Fibroblast of pulmonary artery (primary cell): Measurements from ENCODE around the gene PCID2.
A peak's percentile ranks its signal among the peaks of the same experiment; 100 is the strongest.

Experiments
- DNase-seq: peaks from one replicate; pipeline ENCODE4 v3.0.0-alpha.2; 2010; ENCODE audit warnings: low read depth
- H3K4me3 ChIP-seq: replicated peaks from 2 replicates; pipeline ENCODE4 v1.5.1; 2011; ENCODE audit warnings: low read depth, mild to moderate bottlenecking, control low read depth, low read length, moderate library complexity
- TF ChIP-seq, protein P1 (sequence below): IDR thresholded peaks from 2 replicates; pipeline ENCODE4 v1.5.1; 2011; ENCODE audit warnings: mild to moderate bottlenecking, control low read depth, low read length, inconsistent platforms; ENCODE audit errors: missing control alignments

PCID2 gene

DNA sequence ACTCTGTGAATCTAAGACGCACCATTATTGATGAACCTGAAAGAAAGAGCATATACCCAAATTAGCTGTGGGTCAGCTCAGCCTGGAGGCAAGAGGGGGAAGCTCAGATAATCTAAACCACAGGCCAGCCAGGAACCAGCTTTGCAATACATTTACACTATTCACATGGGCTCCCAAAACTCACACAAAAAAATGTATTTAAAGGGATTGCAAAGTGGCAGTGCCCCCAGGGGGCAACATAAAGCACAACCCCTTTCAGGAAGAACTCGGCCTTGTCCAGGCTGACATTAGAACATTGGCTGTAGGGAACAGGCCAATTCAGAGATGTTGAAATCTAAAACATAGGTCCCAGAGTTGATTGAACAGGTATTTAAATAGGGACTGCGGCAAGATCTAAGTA lies 53.3 kb downstream of the PCID2 start:
- TF ChIP-seq, protein P1, sequence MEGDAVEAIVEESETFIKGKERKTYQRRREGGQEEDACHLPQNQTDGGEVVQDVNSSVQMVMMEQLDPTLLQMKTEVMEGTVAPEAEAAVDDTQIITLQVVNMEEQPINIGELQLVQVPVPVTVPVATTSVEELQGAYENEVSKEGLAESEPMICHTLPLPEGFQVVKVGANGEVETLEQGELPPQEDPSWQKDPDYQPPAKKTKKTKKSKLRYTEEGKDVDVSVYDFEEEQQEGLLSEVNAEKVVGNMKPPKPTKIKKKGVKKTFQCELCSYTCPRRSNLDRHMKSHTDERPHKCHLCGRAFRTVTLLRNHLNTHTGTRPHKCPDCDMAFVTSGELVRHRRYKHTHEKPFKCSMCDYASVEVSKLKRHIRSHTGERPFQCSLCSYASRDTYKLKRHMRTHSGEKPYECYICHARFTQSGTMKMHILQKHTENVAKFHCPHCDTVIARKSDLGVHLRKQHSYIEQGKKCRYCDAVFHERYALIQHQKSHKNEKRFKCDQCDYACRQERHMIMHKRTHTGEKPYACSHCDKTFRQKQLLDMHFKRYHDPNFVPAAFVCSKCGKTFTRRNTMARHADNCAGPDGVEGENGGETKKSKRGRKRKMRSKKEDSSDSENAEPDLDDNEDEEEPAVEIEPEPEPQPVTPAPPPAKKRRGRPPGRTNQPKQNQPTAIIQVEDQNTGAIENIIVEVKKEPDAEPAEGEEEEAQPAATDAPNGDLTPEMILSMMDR = no peak
- H3K4me3 ChIP-seq = no peak overlapping the region
- DNase-seq = no peak

DNA sequence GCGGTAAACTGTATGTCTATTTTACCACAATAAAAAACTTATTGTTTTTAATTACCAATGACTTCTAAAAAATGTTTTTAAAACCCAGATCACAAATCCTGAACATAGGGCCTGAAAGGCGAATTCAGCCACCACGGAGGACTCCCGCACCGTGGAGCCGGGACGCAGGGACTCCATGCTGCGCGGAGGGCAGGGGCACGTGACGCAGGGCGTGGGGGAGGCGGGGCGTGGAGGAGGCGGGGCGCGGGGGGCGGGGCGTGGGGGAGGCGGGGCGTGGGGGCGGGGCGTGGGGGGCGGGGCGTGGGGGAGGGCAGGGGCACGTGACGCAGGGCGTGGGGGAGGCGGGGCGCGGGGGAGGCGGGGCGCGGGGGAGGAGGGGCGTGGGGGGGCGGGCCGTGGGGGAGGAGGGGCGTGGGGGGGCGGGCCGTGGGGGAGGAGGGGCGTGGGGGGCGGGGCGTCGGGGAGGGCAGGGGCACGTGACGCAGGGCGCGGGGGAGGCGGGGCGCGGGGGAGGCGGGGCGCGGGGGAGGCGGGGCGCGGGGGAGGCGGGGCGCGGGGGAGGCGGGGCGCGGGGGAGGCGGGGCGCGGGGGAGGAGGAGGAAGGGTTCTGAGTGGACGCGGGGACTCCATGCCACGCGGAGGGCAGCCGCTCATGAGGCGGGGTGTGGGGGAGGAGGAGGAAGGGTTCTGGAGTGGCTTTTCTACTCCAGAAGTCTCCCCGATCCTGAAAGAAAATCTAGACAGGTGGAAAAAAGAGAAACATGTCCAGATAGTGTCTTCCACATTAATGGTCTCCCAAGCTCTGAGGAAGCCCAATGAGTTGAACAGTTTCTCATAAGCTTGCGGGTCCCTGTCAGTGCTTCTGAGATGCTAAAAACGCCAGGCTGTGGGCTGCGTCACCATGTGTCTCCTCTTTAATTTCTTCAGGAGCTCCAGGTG lies 54.4 kb downstream of the PCID2 start:
- peak overlapping the region; percentile 40 for H3K4me3 ChIP-seq
- TF ChIP-seq, protein P1 = no peak
- peak; percentile 68 for DNase-seq

DNA sequence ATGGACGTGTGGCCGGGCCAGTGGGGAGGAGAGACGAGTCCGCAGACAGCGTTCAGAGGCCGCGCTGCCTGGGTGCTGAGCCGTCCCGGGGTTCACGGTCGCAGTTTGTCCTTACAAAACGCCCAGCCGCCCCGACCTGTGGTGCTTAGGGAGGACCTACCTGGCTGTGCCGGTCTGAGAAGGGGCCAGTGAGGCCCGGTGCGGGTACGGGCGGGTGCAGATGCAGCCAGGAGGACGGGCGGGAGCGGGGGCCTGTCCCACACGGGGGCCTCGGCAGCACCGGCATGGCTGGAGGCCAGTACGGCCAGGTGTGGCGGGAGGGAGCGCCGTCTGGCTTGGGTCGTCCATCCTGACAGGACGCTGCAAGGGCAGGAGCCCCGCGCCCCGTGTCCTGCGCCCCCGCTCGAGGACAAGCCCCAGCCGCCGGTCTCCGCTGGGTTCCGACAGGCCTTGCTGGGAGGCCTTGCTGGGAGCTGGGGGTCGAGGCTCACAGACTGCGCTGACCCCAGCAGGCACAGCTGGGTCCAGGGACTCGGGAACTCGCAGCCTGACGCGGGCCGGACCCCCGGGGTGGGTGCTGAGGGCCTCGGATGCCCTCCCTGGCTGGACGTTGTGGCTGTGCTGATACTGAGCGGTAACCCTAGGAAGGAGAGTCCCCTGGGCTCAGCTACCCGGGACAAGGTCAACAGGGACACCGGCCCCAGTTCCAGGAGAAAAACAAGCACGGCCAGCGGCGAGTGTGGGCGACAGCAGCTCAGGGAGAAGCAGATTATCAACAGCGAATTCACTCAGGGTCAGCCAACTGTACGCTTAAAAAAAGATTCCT lies 55.3 kb downstream of the PCID2 start:
- TF ChIP-seq, protein P1 = no peak
- peak; percentile 17 for DNase-seq
- peak overlapping the region; percentile 38 for H3K4me3 ChIP-seq

DNA sequence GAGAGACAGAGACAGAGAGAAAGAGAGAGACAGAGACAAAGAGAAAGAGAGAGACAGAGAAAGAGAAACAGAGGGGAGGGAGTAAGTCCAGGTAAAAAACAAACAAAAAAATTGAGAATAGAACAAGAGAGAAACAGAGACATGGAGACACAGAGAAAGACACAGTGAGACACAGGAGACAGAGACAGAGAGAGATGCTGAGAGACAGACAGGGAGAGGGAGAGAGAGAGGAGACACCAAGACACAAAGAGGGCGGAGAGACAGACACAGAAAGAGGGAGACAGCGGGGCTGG lies 55.8 kb downstream of the PCID2 start:
- DNase-seq = no peak
- TF ChIP-seq, protein P1 = no peak
- peak overlapping the region; percentile 38 for H3K4me3 ChIP-seq

DNA sequence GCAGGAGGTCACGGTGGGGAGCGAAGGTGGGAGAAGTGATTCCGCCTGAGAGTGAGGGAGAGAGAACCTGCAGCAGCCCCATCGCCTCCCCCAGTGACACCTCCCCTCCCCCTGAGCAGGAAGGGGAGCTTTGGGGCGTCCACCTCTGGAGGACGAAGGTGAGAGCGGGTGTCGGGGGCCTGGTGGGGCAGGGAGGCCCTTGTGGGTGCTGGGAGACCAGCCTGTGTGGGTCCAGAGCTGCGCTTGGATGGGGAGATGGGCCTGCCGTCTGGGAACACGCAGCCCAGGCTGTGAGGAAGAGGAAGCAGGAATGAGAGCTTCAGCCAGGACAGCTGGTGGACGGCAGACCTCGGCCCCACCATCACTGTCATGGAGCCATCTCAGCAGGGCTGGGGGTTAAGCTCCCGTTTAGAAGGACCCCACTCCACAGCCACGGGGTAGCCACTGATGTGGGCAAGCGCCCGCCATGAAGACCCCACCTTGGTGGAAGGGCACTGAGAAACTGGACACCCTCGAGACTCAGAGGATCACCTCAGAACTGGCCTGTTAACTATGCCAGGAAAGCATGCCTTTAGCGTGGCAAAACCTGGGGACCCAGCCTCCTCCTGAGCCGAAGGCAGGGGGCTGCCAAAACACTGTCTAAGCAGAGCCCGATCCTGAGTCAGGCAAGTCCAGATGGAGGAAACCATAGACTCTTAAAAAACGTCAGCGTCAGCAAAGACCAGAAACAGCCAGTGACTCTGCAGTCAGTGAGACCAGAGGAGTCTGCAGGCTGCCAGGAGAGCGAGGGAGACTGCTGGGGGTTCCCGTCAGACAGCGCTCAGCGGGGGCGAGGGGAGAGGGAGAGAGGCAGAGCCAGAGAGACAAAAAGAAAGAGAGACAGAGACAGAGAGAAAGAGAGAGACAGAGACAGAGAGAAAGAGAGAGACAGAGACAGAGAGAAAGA lies 56.5 kb downstream of the PCID2 start:
- H3K4me3 ChIP-seq = no peak overlapping the region
- DNase-seq = peak; percentile 41
- TF ChIP-seq, protein P1 = no peak

DNA sequence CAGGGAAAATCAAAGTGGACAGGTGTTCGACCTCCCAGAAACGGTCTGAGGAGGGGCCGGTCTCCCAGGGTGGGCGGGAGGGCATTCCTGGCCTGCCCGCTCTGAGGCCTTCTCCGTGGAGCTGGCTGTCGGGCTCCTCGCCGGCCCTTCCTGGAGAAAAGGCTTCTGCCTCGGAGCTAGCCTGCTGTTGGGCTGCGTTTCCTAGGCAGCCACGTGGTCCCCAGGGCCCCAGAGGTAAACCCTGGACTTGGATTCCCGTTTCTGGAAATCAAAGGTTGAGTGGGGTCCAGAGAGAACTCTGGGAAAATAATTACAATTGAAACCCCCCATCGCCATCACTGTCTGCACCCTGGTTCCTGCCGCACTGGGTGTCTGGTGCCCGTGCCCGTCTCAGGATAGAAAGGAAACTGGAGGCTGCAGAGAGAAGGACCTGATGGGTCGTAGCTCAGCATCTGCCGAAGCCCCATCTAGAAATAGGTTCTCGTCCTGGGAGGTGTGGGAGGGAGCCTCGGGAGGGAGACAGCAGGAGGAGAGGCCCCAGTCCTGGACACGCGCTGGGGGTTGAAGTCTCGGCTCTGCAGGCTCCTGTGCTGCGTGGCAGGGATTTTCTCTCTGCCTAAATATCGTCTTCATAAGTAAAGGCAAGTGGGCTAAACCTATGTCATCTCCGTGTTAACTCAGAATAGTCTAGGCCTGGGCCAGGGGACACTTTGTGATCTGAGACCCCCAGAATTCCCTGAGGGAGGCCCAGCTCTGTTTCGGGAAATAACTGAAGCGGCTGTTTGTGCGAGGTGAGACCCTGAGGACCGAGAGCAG lies 57.7 kb downstream of the PCID2 start:
- DNase-seq = no peak
- TF ChIP-seq, protein P1 = no peak
- no peak overlapping the region for H3K4me3 ChIP-seq
